Small intestine (tissue), 7 donors: ENCODE measurements around the gene SERP2. TPM values are rescaled to one million over a fixed set of nuclear protein-coding genes. Genes with fewer than 3 reads are reported as not detected.

Experiments
- DNase-seq, 2 donors: peaks; one replicate each; pipeline versions ENCODE4 v3.0.0 to v3.0.0-alpha.2; 2013
- FAIRE-seq: peaks from 2 replicates; lab custom pipeline; 2012; peaks lifted over from hg19 to GRCh38; lab: Jason Lieb, UNC
- H3K27ac ChIP-seq, 3 donors: one replicate each; pipeline ENCODE4 v1.5.1; 2013; ENCODE audit warnings: low read length in 2 of 3, mild to moderate bottlenecking in 2 of 3, control low read depth in 1 of 3, inconsistent platforms in 1 of 3, low read depth in 1 of 3, moderate library complexity in 1 of 3
- H3K27me3 ChIP-seq, 3 donors: one replicate each; pipeline ENCODE4 v1.6.1; 2013; ENCODE audit warnings: low read length in 3 of 3, inconsistent platforms in 1 of 3; ENCODE audit not compliant: control insufficient read depth in 3 of 3, insufficient read depth in 3 of 3
- H3K36me3 ChIP-seq, 3 donors: one replicate each; pipeline ENCODE4 v1.6.1; 2013; ENCODE audit warnings: low read length in 3 of 3, inconsistent platforms in 1 of 3, low read depth in 1 of 3, mild to moderate bottlenecking in 1 of 3, moderate library complexity in 1 of 3; ENCODE audit not compliant: control insufficient read depth in 3 of 3, insufficient read depth in 2 of 3
- H3K4me1 ChIP-seq, 3 donors: one replicate each; pipeline ENCODE4 v1.6.1; 2013; ENCODE audit warnings: low read length in 2 of 3, inconsistent platforms in 1 of 3, low read depth in 1 of 3, mild to moderate bottlenecking in 1 of 3, moderate library complexity in 1 of 3; ENCODE audit not compliant: control insufficient read depth in 3 of 3, insufficient read depth in 2 of 3
- H3K4me3 ChIP-seq, 3 donors: one replicate each; pipeline ENCODE4 v1.5.1; 2013; ENCODE audit warnings: low read length in 3 of 3, control low read depth in 1 of 3, inconsistent platforms in 1 of 3, low read depth in 1 of 3, mild to moderate bottlenecking in 1 of 3, moderate library complexity in 1 of 3
- H3K9me3 ChIP-seq, 2 donors: one replicate each; pipeline ENCODE4 v1.6.1; 2013; ENCODE audit warnings: low read depth in 1 of 2, low read length in 1 of 2; ENCODE audit not compliant: control insufficient read depth in 2 of 2, insufficient read depth in 1 of 2
- whole genome bisulfite sequencing, 3 donors: extraction: QIAGEN DNeasy Blood & Tissue Kit; methylation state at CpG; one replicate each; pipeline ENCODE4 v1.1.7; 2013; 5-methylcytosine and 5-hydroxymethylcytosine counted together
- polyA plus RNA-seq, 4 donors: library from polyadenylated mRNA; stranded (reverse) in 3 of 4; unstranded in 1 of 4; fragments of 200-250 nt in 3 of 4; fragments of 120-200 nt in 1 of 4; gene quantifications; one replicate each; pipeline versions ENCODE4 v1.2.1 to v1.2.3, GENCODE V29; 2013
- donor health status: healthy with polysubstance abuse.
- donor health status: control.
- donor health status: control.
- donor health status: Bipolar disorder and iron deficiency.
- donor health status: healthy.

The SERP2 gene
- polyA plus RNA-seq, 4 donors, result 4.9 to 12.3 (median 8.0) TPM

DNA sequence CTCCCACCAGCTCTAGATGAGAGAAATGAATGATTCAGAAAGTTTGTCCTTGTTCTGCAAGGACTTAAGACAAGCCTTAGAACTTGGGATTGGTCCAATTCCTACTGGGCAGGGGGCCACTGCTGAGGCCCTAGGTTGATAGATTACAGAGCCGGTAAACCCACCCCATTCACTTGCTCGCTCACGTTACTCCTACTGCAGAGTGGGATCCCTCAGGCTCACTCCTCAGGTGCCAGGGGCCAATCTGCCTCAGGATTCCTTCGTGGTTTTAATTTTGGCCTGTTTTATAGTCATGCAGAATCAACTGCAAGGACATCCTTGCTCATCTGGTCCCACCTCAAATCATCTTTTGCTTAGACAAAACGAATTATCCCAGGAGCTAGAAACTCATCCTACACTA, 59.0 kb downstream of the SERP2 start:
- Histone ChIP-seq H3K27ac (peak overlapping the region in 1 of 3 donors; percentile 91), H3K4me1 (peaks cover 0 to 20% (median 1%) of the 10 kb centered on the region in 3 donors), H3K36me3 (peaks cover 0 to 14% (median 0%) of the 10 kb centered on the region in 3 donors), H3K4me3 (no peak overlapping the region), H3K27me3 (no peaks in the 10 kb centered on the region), H3K9me3 (no peaks in the 10 kb centered on the region)
- FAIRE-seq (no peak), DNase-seq (no peak)
- WGBS, 3 donors, result 37 to 56% (median 53%) methylated on average over 5 of the region's 5 CpGs

DNA sequence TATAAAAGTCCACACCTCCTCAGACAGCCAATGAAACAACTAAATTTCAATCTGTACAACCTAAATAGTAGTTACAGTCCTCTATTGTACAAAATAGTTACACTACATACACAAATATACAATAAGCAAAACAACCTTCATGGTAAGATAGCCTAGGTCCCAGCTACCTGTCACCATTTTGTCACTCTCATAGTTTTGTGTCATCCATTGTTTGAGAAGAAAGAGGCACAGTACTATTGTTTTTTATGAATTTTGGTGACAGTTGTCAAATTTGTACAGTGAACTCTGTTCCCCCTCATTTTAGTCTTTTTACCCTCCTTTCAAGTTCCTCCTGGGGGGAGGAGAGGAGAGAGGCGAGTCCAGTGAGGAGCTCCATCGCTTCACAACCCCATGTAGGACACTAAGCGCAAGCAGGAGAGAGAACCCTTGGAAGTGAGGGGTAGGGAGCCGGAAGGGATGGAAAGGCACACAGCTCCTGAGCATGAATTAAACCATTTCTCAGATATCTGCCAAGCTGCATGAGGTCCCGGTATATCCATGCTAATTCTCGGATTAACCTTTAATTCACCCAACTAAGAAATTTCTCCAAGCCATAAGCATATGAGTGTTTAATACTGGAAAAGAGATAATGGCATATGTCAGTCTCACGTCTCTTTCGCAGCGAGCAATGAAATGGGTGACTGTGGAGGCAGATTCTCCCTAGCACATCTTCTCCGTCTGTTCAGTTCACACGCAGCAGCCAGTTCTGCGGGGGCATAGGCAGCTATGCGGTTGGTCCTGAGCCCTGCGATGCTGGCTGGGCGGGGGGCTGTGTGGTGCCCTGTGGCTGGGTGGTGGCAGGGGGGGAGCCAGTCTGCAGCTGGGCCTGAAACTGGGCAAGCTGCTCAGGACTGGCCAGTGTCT, 60.5 kb downstream of the SERP2 start:
- Histone ChIP-seq H3K9me3 (no peaks in the 10 kb centered on the region), H3K27me3 (no peaks in the 10 kb centered on the region), H3K4me1 (peaks cover 0 to 23% (median 1%) of the 10 kb centered on the region in 3 donors), H3K36me3 (peaks cover 0 to 14% (median 0%) of the 10 kb centered on the region in 3 donors), H3K27ac (peak overlapping the region; percentile 4 to 91 (median 4)), H3K4me3 (peak overlapping the region; percentile 36 to 70 (median 59))
- 23 to 57% (median 41%) methylated on average over 15 of the region's 15 CpGs for WGBS, 3 donors
- DNase-seq, result no peak
- FAIRE-seq, result no peak

DNA sequence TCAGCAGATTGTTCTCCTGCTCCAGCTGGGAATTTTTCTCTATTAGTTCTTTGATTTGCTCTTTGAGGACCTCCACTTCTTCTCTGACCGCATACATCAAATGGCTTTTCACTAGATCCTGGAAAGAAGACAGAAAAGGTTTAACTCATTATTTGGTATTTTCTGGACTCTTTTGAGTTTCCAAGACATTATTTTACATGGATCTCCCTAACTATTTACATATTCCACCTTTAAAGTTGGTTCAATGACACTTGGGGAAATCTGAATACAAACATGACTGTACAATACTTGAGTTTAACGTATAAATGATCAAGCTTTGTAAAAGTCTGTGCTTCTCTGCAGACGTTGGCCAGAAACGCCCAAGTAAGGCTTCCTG, 61.1 kb downstream of the SERP2 start:
- FAIRE-seq (no peak), DNase-seq (no peak)
- no peaks in the 10 kb centered on the region for H3K27me3 ChIP-seq
- H3K4me3 ChIP-seq, result peak overlapping the region; percentile 49 to 70 (median 59)
- peak overlapping the region; percentile 4 to 91 (median 71) for H3K27ac ChIP-seq
- no peaks in the 10 kb centered on the region for H3K9me3 ChIP-seq
- 5 to 9% (median 7%) methylated on average over 4 of the region's 4 CpGs for WGBS, 3 donors
- H3K36me3 ChIP-seq, result peaks cover 0 to 14% (median 0%) of the 10 kb centered on the region in 3 donors
- H3K4me1 ChIP-seq, result peaks cover 0 to 29% (median 1%) of the 10 kb centered on the region in 3 donors

DNA sequence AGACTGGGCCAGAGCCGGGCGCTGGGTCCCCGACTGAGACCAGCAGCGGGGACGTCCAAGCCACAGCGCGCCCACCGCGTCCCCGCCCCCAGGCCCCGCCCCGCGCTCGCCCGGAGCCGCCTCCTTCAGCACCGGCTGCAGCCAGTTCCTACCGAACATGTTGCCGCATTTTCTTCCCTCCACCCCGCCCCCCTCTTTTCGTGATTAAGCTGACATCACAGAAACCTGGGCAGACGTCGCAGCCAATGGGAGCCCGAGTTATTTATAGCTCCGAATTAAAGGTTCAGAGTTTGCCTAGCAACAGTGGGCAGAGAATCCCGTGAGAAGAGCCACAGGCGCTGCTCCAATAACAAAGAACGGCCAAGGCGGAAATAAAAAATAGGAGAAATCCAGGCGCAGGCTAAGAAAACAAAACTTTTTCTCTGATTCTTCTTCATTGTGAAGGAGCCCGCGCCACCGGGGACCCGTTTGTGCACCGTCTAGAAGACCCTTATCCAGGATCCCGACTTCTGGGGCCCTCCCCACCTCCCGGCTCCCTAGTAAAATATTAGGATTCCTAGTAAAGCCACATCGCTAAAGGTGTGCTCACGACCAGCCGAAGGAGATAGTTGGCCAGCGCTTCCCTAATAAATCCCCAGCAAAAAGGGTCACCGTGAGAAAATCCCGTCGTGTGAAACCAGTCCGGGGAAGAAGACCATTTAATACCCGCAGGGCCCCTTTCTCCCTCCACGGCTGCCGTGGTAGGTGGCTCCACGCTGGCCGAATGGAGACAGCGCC, 61.7 kb downstream of the SERP2 start:
- peak overlapping the region; percentile 93 to 98 (median 97) for H3K27ac ChIP-seq
- H3K27me3 ChIP-seq, result no peaks in the 10 kb centered on the region
- peaks cover 0 to 14% (median 0%) of the 10 kb centered on the region in 3 donors for H3K36me3 ChIP-seq
- FAIRE-seq, result no peak
- WGBS, 3 donors, result 1% methylated on average over 50 to 51 of the region's 51 CpGs
- peak overlapping the region; percentile 49 to 81 (median 70) for H3K4me3 ChIP-seq
- H3K9me3 ChIP-seq, result no peaks in the 10 kb centered on the region
- H3K4me1 ChIP-seq, result peaks cover 0 to 34% (median 1%) of the 10 kb centered on the region in 3 donors
- peak; percentile 99 for DNase-seq

DNA sequence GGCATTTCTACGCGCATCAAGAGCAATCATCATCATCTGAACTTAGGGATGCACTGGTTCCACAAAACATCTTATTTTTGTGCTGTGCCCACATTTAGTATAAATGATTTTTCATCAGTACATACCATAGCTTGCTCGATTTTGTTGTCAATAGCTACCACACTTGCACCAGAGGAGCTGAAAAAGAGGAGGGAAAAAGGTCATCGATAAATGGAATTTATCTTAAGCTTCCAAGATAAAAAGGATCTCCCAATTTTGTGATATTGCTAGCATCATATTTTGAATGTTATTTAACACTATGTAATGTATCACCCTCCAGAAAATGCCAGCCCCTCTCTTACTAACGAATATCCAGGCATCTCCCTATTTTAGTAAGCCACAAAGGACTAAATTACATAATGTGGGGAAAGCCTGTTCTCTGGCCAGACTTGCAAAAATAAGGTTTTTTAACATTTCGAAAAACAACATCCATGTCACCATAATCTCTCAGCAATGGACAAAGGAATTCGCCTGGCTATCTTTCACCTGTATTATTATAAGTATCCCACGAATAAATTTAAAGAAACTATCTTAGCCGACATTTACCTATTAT, 62.4 kb downstream of the SERP2 start:
- peaks cover 0 to 14% (median 0%) of the 10 kb centered on the region in 3 donors for H3K36me3 ChIP-seq
- H3K27me3 ChIP-seq, result no peaks in the 10 kb centered on the region
- DNase-seq (no peak), FAIRE-seq (peak; percentile 23)
- H3K4me1 ChIP-seq, result peaks cover 0 to 32% (median 1%) of the 10 kb centered on the region in 3 donors
- H3K27ac ChIP-seq, result peak overlapping the region; percentile 93 to 98 (median 97)
- 2 to 4% (median 3%) methylated on average over 9 of the region's 9 CpGs for WGBS, 3 donors
- H3K4me3 ChIP-seq, result peak overlapping the region; percentile 49 to 81 (median 70)
- no peaks in the 10 kb centered on the region for H3K9me3 ChIP-seq

DNA sequence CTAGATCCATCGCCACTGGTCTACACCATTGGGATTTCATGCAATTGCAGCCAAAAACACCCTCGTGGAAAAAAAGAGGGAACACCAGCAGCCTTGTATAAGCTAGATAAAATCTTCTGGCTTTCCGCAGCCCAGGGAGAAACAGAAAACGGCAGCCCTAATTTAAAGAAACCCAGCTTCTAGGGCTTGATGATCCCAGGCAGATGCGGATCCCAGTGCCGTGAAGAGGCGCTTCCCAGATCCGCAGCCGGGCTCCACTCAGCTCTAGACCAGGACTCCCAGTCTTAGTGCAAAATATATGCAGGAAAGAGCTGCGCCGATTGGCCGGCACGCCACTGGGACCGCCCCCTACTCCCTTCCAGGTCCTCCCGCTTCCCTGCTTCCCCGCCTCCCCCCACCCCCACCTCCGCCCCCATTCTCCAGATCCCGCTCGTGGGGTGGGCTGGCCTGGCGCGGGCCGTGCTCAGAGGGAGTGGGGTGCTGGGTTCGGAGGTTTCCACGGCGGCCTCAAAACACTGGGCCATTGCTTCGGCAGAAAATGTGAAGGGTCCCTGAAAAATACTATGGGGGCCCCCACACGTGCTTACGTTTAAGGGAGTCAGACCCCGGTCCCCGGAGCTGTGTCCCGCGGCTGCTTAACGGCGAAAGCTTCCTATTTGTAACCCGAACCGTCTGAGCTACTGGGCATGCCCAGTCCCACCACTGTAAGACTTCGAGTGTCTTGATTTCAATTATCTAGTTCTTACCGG, 63.1 kb downstream of the SERP2 start:
- Histone ChIP-seq H3K4me1 (peaks cover 0 to 28% (median 1%) of the 10 kb centered on the region in 3 donors), H3K27me3 (no peaks in the 10 kb centered on the region), H3K27ac (peak overlapping the region; percentile 93 to 98 (median 97)), H3K9me3 (no peaks in the 10 kb centered on the region), H3K4me3 (peak overlapping the region; percentile 70 to 81 (median 75)), H3K36me3 (peaks cover 0 to 14% (median 0%) of the 10 kb centered on the region in 3 donors)
- FAIRE-seq (no peak), DNase-seq (peak; percentile 94 to 95)
- WGBS, 3 donors, result 0 to 1% (median 0%) methylated on average over 34 to 38 of the region's 38 CpGs

DNA sequence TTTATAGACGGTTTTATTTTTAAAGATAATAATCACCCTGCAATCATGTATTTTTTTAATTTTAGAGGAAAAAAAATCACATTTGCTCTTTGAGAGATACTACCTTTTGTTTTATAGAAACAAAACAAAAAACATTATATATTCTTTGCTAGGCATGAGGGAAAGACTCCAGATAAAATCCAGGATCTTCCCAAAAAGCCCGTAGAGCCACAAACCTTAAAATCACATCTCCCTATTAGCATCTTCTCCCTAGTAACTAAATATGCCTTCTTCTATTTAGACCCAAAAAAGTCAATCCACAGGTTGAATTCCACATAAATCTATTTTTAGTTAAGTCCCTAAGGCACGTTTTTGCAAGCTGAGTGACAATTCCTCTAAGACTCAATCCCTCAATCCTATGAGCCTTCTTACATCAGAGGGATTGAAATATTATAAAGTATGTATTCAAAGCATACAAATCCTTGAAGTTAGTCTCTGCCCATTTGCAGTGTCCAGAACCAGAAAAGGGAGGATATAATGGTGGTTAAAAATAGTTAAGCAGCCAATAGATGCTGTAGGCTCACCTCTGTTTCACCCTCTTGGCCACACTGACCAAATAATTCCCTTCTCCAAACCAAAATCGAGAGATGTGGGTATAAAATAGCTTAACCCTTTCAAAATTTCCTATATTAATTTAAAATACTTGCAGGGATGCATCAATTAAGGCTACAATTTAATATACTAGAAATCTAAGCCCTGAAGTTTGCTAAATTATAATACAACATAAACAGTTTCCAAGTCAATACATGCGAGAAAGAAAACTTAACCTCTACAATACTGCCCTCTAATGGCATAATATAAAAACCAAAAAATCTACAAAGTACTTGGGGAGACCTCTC, 64.0 kb downstream of the SERP2 start:
- DNase-seq (peak; percentile 56 to 62), FAIRE-seq (peak; percentile 96)
- Histone ChIP-seq H3K36me3 (peaks cover 0 to 15% (median 0%) of the 10 kb centered on the region in 3 donors), H3K27ac (peak overlapping the region in 2 of 3 donors; percentile 13 to 84), H3K9me3 (no peaks in the 10 kb centered on the region), H3K27me3 (no peaks in the 10 kb centered on the region), H3K4me1 (peaks cover 0 to 28% (median 1%) of the 10 kb centered on the region in 3 donors), H3K4me3 (peak overlapping the region; percentile 70 to 81 (median 75))
- WGBS, 3 donors, result 1 to 7% (median 5%) methylated on average over 5 of the region's 5 CpGs
